GM12878 (cell line): ENCODE measurements around the gene LMOD1. TPM values are rescaled to one million over a fixed set of nuclear protein-coding genes. Genes with fewer than 3 reads are reported as not detected.

Experiments
- ATAC-seq: fragments of 200-7000 bp; cut with Tn5 transposase; 3 replicates; pipeline ENCODE4 v1.9.1; 2020; ENCODE audit warnings: mild to moderate bottlenecking, moderate library complexity
- BruUV-seq: library from RNA; stranded (reverse); fragments of 400-500 nt; replicated peaks from 2 replicates; lab custom pipeline; 2021; lab: Mats Ljungman, UMichigan
- CTCF ChIA-PET: fragments of 300-600 bp; sonication (Branson Sonifier 250); formaldehyde crosslinking; extraction: SDS; loops from one replicate; lab custom pipeline; 2021; ENCODE audit warnings: inconsistent platforms; lab: Yijun Ruan, JAX
- POLR2A ChIA-PET: fragments of 350-600 bp; formaldehyde crosslinking; extraction: SDS; loops from one replicate; lab custom pipeline; 2021; ENCODE audit warnings: inconsistent platforms; lab: Charles Lee
- RAD21 ChIA-PET: fragments of 300-600 bp; sonication (Branson Sonifier 250); formaldehyde crosslinking; loops from one replicate; lab custom pipeline; 2023; ENCODE audit warnings: antibody characterized with exemption; ENCODE audit not compliant: unreplicated experiment; lab: Charles Lee
- SMC1A ChIA-PET: fragments of 300-600 bp; sonication (Branson Sonifier 250); formaldehyde crosslinking; loops from one replicate; lab custom pipeline; 2023; ENCODE audit not compliant: unreplicated experiment, uncharacterized antibody; lab: Charles Lee
- DNase-seq: peaks from one replicate; pipeline ENCODE4 v3.0.0-alpha.2; 2011; ENCODE audit warnings: low read depth, low spot score
- FAIRE-seq: peaks from 3 replicates; lab custom pipeline; 2011; peaks lifted over from hg19 to GRCh38; lab: Jason Lieb, UNC
- H2AFZ ChIP-seq: 2 replicates; pipeline ENCODE4 v1.6.0; 2011; ENCODE audit warnings: low read depth, low read length, control low read depth; ENCODE audit not compliant: control insufficient read depth
- H3K27ac ChIP-seq: 2 replicates; pipeline ENCODE4 v1.5.1; 2011; ENCODE audit warnings: control low read depth; ENCODE audit not compliant: control insufficient read depth, insufficient read depth
- H3K27me3 ChIP-seq, 2 experiments: replicated peaks in 1 of 2; 2 replicates each; pipeline versions ENCODE4 v1.6.0 to v1.6.1; 2011; ENCODE audit warnings: low read length in 1 of 2; ENCODE audit not compliant: control insufficient read depth in 2 of 2, insufficient read depth in 2 of 2
- H3K36me3 ChIP-seq, 2 experiments: 2 replicates each; pipeline ENCODE4 v1.5.1; 2011; ENCODE audit warnings: low read length in 1 of 2; ENCODE audit not compliant: control insufficient read depth in 2 of 2, insufficient read depth in 2 of 2
- H3K4me1 ChIP-seq: 2 replicates; pipeline ENCODE4 v1.6.1; 2011; ENCODE audit warnings: mild to moderate bottlenecking, low read length, moderate library complexity, mixed read lengths; ENCODE audit not compliant: control insufficient read depth, insufficient read depth
- H3K4me2 ChIP-seq: 2 replicates; pipeline ENCODE4 v1.6.0; 2011; ENCODE audit warnings: control low read depth; ENCODE audit not compliant: control insufficient read depth, insufficient read depth
- H3K4me3 ChIP-seq: fragments of 200-600 bp; sonication (generic); 2 replicates; pipeline ENCODE4 v1.5.1; 2016
- H3K79me2 ChIP-seq: 2 replicates; pipeline ENCODE4 v1.6.0; 2011; ENCODE audit warnings: low read length; ENCODE audit not compliant: control insufficient read depth, insufficient read depth
- H3K9ac ChIP-seq: 2 replicates; pipeline ENCODE4 v1.8.0; 2011; ENCODE audit warnings: low read length, control low read depth, mixed read lengths; ENCODE audit not compliant: control insufficient read depth, insufficient read depth
- H3K9me3 ChIP-seq: replicated peaks from 3 replicates; pipeline ENCODE4 v1.5.1; 2011; ENCODE audit warnings: mild to moderate bottlenecking, low read length; ENCODE audit not compliant: control insufficient read depth, insufficient read depth
- H4K20me1 ChIP-seq: 2 replicates; pipeline ENCODE4 v1.6.0; 2011; ENCODE audit not compliant: control insufficient read depth, insufficient read depth
- BACH1 ChIP-seq: fragments of 450-650 bp; IDR thresholded peaks from 2 replicates; pipeline ENCODE4 v1.6.1; 2017; ENCODE audit warnings: mild to moderate bottlenecking, borderline replicate concordance
- HDAC6 ChIP-seq: fragments of 200-600 bp; sonication (generic); IDR thresholded peaks from one replicate; pipeline ENCODE4 v1.8.0; 2017; ENCODE audit warnings: antibody characterized with exemption; ENCODE audit not compliant: unreplicated experiment
- JUNB ChIP-seq: IDR thresholded peaks from 2 replicates; pipeline ENCODE4 v1.6.1; 2016; ENCODE audit warnings: antibody characterized with exemption, mild to moderate bottlenecking
- NFYA ChIP-seq: IDR thresholded peaks from 2 replicates; pipeline ENCODE4 v1.6.1; 2011; ENCODE audit warnings: low read depth, mild to moderate bottlenecking, low read length, improper control_type of control experiment, borderline replicate concordance
- POLR2A ChIP-seq: IDR thresholded peaks from 2 replicates; pipeline ENCODE4 v1.6.1; 2011; ENCODE audit warnings: low read depth, mild to moderate bottlenecking, low read length
- POLR2AphosphoS5 ChIP-seq: IDR thresholded peaks from 2 replicates; pipeline ENCODE4 v1.6.1; 2011; ENCODE audit warnings: mild to moderate bottlenecking, low read length, inconsistent platforms
- RUNX3 ChIP-seq: IDR thresholded peaks from 2 replicates; pipeline ENCODE4 v1.6.1; 2012; ENCODE audit warnings: low read length, inconsistent platforms
- TCF3 ChIP-seq: IDR thresholded peaks from 2 replicates; pipeline ENCODE4 v1.6.1; 2012; ENCODE audit warnings: low read depth, mild to moderate bottlenecking, low read length, borderline replicate concordance; ENCODE audit not compliant: insufficient read depth
- ZNF24 ChIP-seq: fragments of 450-650 bp; IDR thresholded peaks from 2 replicates; pipeline ENCODE4 v1.6.1; 2017; ENCODE audit warnings: antibody characterized with exemption, mild to moderate bottlenecking
- WGBS: methylation state at CpG from one replicate; pipeline ENCODE4 v1.1.6; 2016; ENCODE audit warnings: low lambda C conversion rate; ENCODE audit not compliant: insufficient replicate concordance, insufficient coverage; ENCODE audit errors: missing lambda C conversion rate; 5-methylcytosine and 5-hydroxymethylcytosine counted together
- in situ Hi-C: fragments of 300-500 bp; cut with MboI; formaldehyde crosslinking; loops from 9 replicates; pipeline ENCODE4 v1.14.3; 2018; ENCODE audit warnings: mixed read lengths
- intact Hi-C: fragments of 100-400 bp; cut with micrococcal nuclease; formaldehyde crosslinking; loops from one replicate; pipeline ENCODE4 v1.14.2; 2022; ENCODE audit not compliant: unreplicated experiment
- polyA plus RNA-seq, 11 experiments: library from polyadenylated mRNA; depleted of rRNA in 4 of 11; unstranded in 6 of 11; stranded (reverse) in 5 of 11; fragments of >200 nt; fragmentation: Nextera tagmentation in 4 of 11; fragmentation: Illumina TruSeq in 1 of 11; extraction: Ambion mirVana in 4 of 11; extraction: Trizol in 1 of 11; gene quantifications; 1 replicate in 1 of 11; 2 replicates in 10 of 11; pipeline versions ENCODE4 v1.2.1 to v1.2.3, GENCODE V29; 2011 to 2016; ENCODE audit warnings: inconsistent platforms in 2 of 11, missing spikeins in 2 of 11, low read depth in 1 of 11
- total RNA-seq, 4 experiments: library from RNA; depleted of rRNA in 3 of 4; stranded (reverse); fragments of >200 nt in 3 of 4; fragmentation: Illumina TruSeq in 1 of 4; extraction: Trizol in 1 of 4; gene quantifications; 2 replicates each; pipeline versions ENCODE4 v1.2.1 to v1.2.3, GENCODE V29; 2013 to 2021
- TF ChIP-seq, protein P1 (sequence below): fragments of 450-650 bp; IDR thresholded peaks from 2 replicates; pipeline ENCODE4 v1.6.1; 2016; ENCODE audit warnings: mild to moderate bottlenecking
- TF ChIP-seq, protein P2 (sequence below): IDR thresholded peaks from 2 replicates; pipeline ENCODE4 v1.6.1; 2012; ENCODE audit warnings: low read length, inconsistent platforms

The LMOD1 gene
- total and polyA plus RNA-seq, 10 of the 15 experiments (the other 5 are each of a cell fraction or from before 2014, with no cell fraction given) = 0.15 TPM; not detected in 9

DNA sequence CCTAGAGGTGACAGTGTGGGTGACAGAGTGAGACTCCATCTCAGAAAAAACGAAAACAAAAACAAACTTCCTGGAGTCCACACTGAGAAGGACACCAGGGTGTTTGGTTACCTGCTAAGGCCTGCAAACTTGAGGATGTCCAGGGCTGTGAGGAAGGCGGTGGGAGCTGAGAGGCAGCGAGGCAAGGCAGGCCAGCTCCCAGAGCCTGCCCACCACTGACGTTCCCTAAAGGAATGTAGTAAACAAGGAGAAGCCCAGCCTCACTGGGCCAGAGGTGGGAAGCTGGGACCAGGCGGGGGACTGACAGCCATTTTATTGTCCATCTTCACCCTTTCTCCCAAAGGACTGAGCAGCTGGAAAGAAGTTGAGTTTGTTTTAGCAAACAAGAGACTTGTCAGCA lies 33.5 kb downstream of the LMOD1 start:
- H3K27me3 ChIP-seq = no peaks in the 10 kb centered on the region; a peak in 2 of 4 replicates
- no peaks in the 10 kb centered on the region for H3K9me3 ChIP-seq
- TF ChIP-seq POLR2AphosphoS5 (no peak), ZNF24 (no peak), POLR2A (no peak), JUNB (no peak), TCF3 (no peak), BACH1 (no peak), RUNX3 (no peak), HDAC6 (no peak), NFYA (no peak)
- TF ChIP-seq, protein P1, sequence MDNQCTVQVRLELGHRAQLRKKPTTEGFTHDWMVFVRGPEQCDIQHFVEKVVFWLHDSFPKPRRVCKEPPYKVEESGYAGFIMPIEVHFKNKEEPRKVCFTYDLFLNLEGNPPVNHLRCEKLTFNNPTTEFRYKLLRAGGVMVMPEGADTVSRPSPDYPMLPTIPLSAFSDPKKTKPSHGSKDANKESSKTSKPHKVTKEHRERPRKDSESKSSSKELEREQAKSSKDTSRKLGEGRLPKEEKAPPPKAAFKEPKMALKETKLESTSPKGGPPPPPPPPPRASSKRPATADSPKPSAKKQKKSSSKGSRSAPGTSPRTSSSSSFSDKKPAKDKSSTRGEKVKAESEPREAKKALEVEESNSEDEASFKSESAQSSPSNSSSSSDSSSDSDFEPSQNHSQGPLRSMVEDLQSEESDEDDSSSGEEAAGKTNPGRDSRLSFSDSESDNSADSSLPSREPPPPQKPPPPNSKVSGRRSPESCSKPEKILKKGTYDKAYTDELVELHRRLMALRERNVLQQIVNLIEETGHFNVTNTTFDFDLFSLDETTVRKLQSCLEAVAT = no peak
- TF ChIP-seq, protein P2, sequence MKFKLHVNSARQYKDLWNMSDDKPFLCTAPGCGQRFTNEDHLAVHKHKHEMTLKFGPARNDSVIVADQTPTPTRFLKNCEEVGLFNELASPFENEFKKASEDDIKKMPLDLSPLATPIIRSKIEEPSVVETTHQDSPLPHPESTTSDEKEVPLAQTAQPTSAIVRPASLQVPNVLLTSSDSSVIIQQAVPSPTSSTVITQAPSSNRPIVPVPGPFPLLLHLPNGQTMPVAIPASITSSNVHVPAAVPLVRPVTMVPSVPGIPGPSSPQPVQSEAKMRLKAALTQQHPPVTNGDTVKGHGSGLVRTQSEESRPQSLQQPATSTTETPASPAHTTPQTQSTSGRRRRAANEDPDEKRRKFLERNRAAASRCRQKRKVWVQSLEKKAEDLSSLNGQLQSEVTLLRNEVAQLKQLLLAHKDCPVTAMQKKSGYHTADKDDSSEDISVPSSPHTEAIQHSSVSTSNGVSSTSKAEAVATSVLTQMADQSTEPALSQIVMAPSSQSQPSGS = no peak
- TF ChIP-seq, all 136 proteins: peak for 0
- Histone ChIP-seq H3K27ac (no peak overlapping the region), H3K4me1 (peaks cover 4% of the 10 kb centered on the region; the same call in 1 of the 2 replicates), H3K4me3 (no peak overlapping the region), H3K79me2 (no peaks in the 10 kb centered on the region), H3K9ac (no peak overlapping the region), H3K4me2 (no peak overlapping the region), H2AFZ (no peak overlapping the region), H3K36me3 (no peaks in the 10 kb centered on the region), H4K20me1 (no peaks in the 10 kb centered on the region)
- 52% methylated on average over 5 of the region's 5 CpGs for WGBS
- SMC1A ChIA-PET = no interaction called here
- CTCF ChIA-PET = interaction anchor here (2.1 kb wide), 1 partner anchor 17 kb away, joined by 11 read pairs; no protein-coding TSS in a partner anchor
- no TSS peak for BruUV-seq
- DNase-seq = no peak
- intact Hi-C loops (no loop called here), in situ Hi-C loops (no loop called here)
- ATAC-seq = no peak
- no peak for FAIRE-seq
- POLR2A ChIA-PET = no interaction called here
- RAD21 ChIA-PET = no interaction called here
